Measurements from ENCODE around the gene DGKH. TPM values are rescaled to one million over a fixed set of nuclear protein-coding genes. Genes with fewer than 3 reads are reported as not detected.
"Not testable (repeated sequence)": the region's sequence is repeated elsewhere in the genome, so short reads cannot be mapped to it uniquely, and the experiment has no call there.

DGKH gene
- total RNA-seq, 1 donor from 2014 or later = 13.4 TPM

DNA sequence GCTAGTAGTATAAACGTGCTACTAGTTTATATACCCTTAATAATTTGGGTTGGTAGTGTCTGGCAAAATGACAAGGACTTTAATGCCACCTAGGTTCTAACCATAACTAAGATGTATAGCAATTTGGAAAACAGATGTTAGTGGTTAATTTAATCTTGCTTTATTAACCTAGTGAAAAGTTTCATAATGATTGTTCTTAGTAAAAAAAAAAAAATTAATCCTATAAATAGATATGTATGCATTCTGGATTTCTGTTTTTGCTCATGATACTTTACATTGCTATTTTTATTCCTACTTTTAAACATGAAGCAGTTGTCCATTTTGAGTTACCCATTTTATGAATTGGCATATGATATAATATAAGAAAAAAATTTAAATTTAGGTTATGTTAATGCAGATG lies 36.3 kb downstream of the DGKH start:
- H3K36me3 Mint-ChIP-seq (ENCODE audit: unreplicated experiment) = peaks cover 10% of the 10 kb centered on the region
- H3K27ac Mint-ChIP-seq (ENCODE audit: unreplicated experiment) = no peak overlapping the region
- H3K9me3 Mint-ChIP-seq (ENCODE audit: unreplicated experiment) = peaks cover 2% of the 10 kb centered on the region
- TF ChIP-seq, protein P1, sequence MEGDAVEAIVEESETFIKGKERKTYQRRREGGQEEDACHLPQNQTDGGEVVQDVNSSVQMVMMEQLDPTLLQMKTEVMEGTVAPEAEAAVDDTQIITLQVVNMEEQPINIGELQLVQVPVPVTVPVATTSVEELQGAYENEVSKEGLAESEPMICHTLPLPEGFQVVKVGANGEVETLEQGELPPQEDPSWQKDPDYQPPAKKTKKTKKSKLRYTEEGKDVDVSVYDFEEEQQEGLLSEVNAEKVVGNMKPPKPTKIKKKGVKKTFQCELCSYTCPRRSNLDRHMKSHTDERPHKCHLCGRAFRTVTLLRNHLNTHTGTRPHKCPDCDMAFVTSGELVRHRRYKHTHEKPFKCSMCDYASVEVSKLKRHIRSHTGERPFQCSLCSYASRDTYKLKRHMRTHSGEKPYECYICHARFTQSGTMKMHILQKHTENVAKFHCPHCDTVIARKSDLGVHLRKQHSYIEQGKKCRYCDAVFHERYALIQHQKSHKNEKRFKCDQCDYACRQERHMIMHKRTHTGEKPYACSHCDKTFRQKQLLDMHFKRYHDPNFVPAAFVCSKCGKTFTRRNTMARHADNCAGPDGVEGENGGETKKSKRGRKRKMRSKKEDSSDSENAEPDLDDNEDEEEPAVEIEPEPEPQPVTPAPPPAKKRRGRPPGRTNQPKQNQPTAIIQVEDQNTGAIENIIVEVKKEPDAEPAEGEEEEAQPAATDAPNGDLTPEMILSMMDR (IDR thresholded peaks at IDR 0.05; ENCODE audit: partially characterized antibody, unreplicated experiment) = no peak
- H3K4me3 Mint-ChIP-seq (ENCODE audit: unreplicated experiment) = no peak overlapping the region
- no peaks in the 10 kb centered on the region for H3K4me1 Mint-ChIP-seq (ENCODE audit: low read depth, unreplicated experiment)
- no peaks in the 10 kb centered on the region for H3K27me3 Mint-ChIP-seq (ENCODE audit: unreplicated experiment)
- no peak for DNase-seq

DNA sequence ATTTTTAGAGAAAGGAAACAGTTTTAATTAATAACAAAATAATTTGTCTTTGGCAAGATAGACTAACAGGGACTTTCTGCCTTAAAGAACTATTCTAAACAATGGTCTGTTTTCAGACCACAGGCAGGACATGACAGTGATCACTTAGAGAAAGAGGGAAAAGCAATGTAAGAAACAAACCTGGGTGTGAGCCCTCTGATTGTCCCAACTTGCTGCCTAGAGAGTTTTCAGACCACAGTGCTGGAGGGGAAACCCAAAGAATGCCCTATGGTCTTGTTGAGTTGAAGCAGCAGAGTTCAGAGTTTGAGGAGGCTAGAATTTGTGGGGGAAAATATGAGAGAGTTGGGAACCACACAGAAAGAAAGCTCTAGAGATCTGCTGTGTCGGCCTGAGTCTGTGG lies 38.1 kb downstream of the DGKH start:
- H3K4me3 Mint-ChIP-seq (ENCODE audit: unreplicated experiment) = no peak overlapping the region
- H3K9me3 Mint-ChIP-seq (ENCODE audit: unreplicated experiment) = peaks cover 2% of the 10 kb centered on the region
- no peak for DNase-seq
- peaks cover 9% of the 10 kb centered on the region for H3K36me3 Mint-ChIP-seq (ENCODE audit: unreplicated experiment)
- H3K27me3 Mint-ChIP-seq (ENCODE audit: unreplicated experiment) = no peaks in the 10 kb centered on the region
- H3K27ac Mint-ChIP-seq (ENCODE audit: unreplicated experiment) = no peak overlapping the region
- TF ChIP-seq, protein P1 (IDR thresholded peaks at IDR 0.05; ENCODE audit: partially characterized antibody, unreplicated experiment) = no peak
- H3K4me1 Mint-ChIP-seq (ENCODE audit: low read depth, unreplicated experiment) = no peaks in the 10 kb centered on the region

DNA sequence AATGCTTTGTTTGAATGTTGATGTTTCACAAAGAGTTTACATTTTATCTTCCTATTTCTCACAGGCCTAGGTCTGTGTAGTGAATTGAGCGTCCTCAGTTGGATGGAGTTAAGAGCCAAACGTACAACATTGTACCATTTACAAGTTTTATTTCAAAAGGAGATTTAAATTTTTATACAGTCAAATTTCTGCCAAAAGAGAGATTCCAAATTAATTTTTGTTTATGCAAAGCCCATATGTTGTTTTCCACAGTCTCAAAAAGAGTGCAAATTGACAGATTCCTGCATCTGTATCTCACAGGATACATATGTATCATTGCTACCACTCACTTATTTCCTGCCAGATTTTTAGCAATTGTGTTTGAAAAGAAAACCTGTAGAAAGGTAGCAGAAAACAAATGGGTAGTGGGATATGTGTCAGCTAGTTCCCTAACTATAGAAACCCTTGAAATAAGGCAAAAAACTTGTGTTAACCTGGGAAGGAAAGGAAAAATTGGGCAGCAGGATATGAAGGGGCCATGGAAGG lies 46.1 kb downstream of the DGKH start:
- H3K27ac Mint-ChIP-seq (ENCODE audit: unreplicated experiment) = no peak overlapping the region
- TF ChIP-seq, protein P1 (IDR thresholded peaks at IDR 0.05; ENCODE audit: partially characterized antibody, unreplicated experiment) = no peak
- no peaks in the 10 kb centered on the region for H3K36me3 Mint-ChIP-seq (ENCODE audit: unreplicated experiment)
- H3K4me3 Mint-ChIP-seq (ENCODE audit: unreplicated experiment) = no peak overlapping the region
- peaks cover 3% of the 10 kb centered on the region for H3K9me3 Mint-ChIP-seq (ENCODE audit: unreplicated experiment)
- no peak for DNase-seq
- H3K27me3 Mint-ChIP-seq (ENCODE audit: unreplicated experiment) = peaks cover 2% of the 10 kb centered on the region
- no peaks in the 10 kb centered on the region for H3K4me1 Mint-ChIP-seq (ENCODE audit: low read depth, unreplicated experiment)

DNA sequence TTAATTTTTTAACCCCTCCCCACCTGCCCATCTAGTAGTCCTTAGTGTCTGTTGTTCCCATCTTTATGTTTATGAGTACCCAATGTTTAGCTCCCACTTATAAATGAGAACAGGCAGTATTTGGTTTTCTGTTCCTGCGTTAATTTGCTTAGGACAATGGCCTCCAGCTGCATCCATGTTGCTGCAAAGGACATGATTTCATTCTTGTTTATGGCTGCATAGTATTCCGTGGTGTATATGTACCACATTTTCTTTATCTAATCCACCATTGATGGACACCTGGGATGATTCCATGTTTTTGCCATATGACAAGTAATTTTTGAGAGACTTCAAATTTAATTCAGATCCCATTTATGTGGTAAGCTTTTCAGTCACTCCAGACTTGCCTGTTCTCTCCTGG lies 47.8 kb downstream of the DGKH start:
- H3K4me1 Mint-ChIP-seq (ENCODE audit: low read depth, unreplicated experiment); H3K27ac Mint-ChIP-seq (ENCODE audit: unreplicated experiment); H3K27me3 Mint-ChIP-seq (ENCODE audit: unreplicated experiment); H3K4me3 Mint-ChIP-seq (ENCODE audit: unreplicated experiment); H3K9me3 Mint-ChIP-seq (ENCODE audit: unreplicated experiment); DNase-seq; H3K36me3 Mint-ChIP-seq (ENCODE audit: unreplicated experiment): not testable (repeated sequence)

DNA sequence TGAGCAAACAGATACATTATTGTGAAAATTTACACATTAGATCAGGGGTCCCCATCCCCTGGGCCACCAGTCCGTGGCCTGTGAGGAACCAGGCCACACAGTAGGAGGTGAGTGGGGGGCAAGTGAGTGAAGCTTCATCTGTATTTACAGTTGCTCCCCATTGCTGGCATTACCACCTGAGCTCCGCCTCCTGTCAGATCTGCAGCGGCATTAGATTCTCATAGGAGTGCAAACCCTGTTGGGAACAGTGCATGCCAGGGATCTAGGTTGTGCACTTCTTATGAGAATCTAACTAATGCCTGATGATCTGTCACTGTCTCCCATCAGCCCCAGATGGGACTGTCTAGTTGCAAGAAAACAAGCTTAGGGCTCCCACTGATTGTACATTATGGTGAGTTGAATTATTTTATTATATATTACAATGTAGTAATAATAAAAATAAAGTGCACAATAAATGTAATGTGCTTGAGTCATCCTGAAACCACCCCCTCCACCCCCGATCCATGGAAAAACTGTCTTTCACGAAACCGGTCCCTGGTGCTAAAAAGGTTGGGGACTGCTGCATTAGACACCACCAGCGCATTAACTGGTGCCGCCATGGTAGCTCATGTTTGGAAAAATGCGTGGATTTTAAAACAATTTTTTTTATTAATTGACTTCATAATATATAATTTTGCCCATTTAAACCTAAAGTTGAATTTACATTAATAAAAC lies 51.7 kb downstream of the DGKH start:
- Mint-ChIP-seq H3K27me3 (ENCODE audit: unreplicated experiment) (peaks cover 2% of the 10 kb centered on the region), H3K4me1 (ENCODE audit: low read depth, unreplicated experiment) (no peaks in the 10 kb centered on the region), H3K36me3 (ENCODE audit: unreplicated experiment) (no peaks in the 10 kb centered on the region), H3K9me3 (ENCODE audit: unreplicated experiment) (no peaks in the 10 kb centered on the region), H3K4me3 (ENCODE audit: unreplicated experiment) (no peak overlapping the region), H3K27ac (ENCODE audit: unreplicated experiment) (no peak overlapping the region)
- DNase-seq = no peak
- TF ChIP-seq, protein P1 (IDR thresholded peaks at IDR 0.05; ENCODE audit: partially characterized antibody, unreplicated experiment) = no peak

Data from glutamatergic neuron (in vitro differentiated cells).